ENCODE results near the gene SHISAL2A. TPM values are rescaled to one million over a fixed set of nuclear protein-coding genes. Genes with fewer than 3 reads are reported as not detected.

Gene SHISAL2A
- total and polyA plus RNA-seq, 2 of the 13 experiments (the other 11 are each of a cell fraction or from before 2014, with no cell fraction given) = not detected

DNA sequence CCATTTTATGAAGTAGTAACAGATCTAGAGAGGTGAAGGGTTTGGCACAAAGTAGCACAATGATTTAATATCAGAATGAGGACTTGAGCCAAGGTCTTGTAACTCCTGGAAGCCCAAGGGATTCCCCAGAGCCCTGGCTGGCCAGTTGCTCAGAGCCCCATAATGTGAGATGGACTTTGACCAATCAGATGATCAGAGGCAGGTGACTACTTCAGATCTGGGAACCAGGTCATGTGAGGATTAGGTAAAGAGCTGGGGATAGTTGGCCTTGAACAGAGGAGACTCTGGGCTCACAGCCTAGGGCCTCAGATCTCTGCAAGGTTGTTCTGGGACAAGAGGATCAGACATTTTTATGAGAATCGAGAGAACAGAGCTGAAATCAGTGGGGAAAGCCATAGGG lies 18.9 kb downstream of the SHISAL2A start (continued):
- TF ChIP-seq, protein P1, sequence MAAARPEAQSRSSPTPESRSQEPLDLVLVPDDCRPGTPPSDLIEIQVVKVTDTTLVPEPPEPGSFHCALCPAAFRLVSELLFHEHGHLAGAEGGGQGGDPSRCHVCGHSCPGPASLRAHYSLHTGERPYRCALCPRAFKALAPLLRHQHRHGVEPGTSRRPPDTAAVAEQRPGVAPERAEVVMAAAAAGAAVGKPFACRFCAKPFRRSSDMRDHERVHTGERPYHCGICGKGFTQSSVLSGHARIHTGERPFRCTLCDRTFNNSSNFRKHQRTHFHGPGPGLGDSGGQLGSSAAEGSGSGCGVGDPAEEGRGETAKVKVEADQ (CRISPR knock-in tag; IDR thresholded peaks at IDR 0.05; ENCODE audit: borderline replicate concordance) = no peak
- TF ChIP-seq NFYB (CRISPR knock-in tag; IDR thresholded peaks at IDR 0.05) (0 out of 2 replicates have a peak, but pooled peaks have one; percentile 29), MYNN (CRISPR knock-in tag; IDR thresholded peaks at IDR 0.05; ENCODE audit: low read depth) (no peak), FOXK2 (IDR thresholded peaks at IDR 0.05) (no peak), SRY (CRISPR knock-in tag; IDR thresholded peaks at IDR 0.05) (no peak), YEATS4 (CRISPR knock-in tag; IDR thresholded peaks at IDR 0.05; ENCODE audit: borderline replicate concordance) (no peak), NFRKB (IDR thresholded peaks at IDR 0.05) (no peak), ZFAT (CRISPR knock-in tag; conservative IDR thresholded peaks at IDR 0.05) (no peak), ETV5 (CRISPR knock-in tag; IDR thresholded peaks at IDR 0.05; ENCODE audit: borderline replicate concordance) (no peak), ZNF773 (CRISPR knock-in tag; IDR thresholded peaks at IDR 0.05; ENCODE audit: borderline replicate concordance) (no peak), UBTF (CRISPR knock-in tag; IDR thresholded peaks at IDR 0.05) (no peak), THAP9 (CRISPR knock-in tag; IDR thresholded peaks at IDR 0.05; ENCODE audit: borderline replicate concordance) (no peak), ZNF44 (CRISPR knock-in tag; IDR thresholded peaks at IDR 0.05) (no peak), ZNF496 (CRISPR knock-in tag; IDR thresholded peaks at IDR 0.05; ENCODE audit: insufficient replicate concordance) (no peak), IKZF4 (CRISPR knock-in tag; IDR thresholded peaks at IDR 0.05; ENCODE audit: borderline replicate concordance, low read depth, not compliant biosample characterization) (no peak), DNMT3B (CRISPR knock-in tag; conservative IDR thresholded peaks at IDR 0.05) (no peak), EZH2 (conservative IDR thresholded peaks at IDR 0.05; ENCODE audit: low read depth, low read length) (no peak), SUZ12 (IDR thresholded peaks at IDR 0.05; ENCODE audit: low read depth, low read length) (no peak), HIVEP1 (CRISPR knock-in tag; IDR thresholded peaks at IDR 0.05) (no peak), POLR2AphosphoS5 (IDR thresholded peaks at IDR 0.05; ENCODE audit: low read depth, low read length) (no peak), ZNF850 (CRISPR knock-in tag; conservative IDR thresholded peaks at IDR 0.05) (no peak), HBP1 (CRISPR knock-in tag; IDR thresholded peaks at IDR 0.05; ENCODE audit: low read depth) (no peak)
- TF ChIP-seq, protein P2, sequence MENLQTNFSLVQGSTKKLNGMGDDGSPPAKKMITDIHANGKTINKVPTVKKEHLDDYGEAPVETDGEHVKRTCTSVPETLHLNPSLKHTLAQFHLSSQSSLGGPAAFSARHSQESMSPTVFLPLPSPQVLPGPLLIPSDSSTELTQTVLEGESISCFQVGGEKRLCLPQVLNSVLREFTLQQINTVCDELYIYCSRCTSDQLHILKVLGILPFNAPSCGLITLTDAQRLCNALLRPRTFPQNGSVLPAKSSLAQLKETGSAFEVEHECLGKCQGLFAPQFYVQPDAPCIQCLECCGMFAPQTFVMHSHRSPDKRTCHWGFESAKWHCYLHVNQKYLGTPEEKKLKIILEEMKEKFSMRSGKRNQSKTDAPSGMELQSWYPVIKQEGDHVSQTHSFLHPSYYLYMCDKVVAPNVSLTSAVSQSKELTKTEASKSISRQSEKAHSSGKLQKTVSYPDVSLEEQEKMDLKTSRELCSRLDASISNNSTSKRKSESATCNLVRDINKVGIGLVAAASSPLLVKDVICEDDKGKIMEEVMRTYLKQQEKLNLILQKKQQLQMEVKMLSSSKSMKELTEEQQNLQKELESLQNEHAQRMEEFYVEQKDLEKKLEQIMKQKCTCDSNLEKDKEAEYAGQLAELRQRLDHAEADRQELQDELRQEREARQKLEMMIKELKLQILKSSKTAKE (CRISPR knock-in tag; IDR thresholded peaks at IDR 0.05; ENCODE audit: borderline replicate concordance) = no peak

Data from HepG2 (cell line).